Liver (tissue), 9 donors: Measurements from ENCODE around the gene PDE3A. TPM values are rescaled to one million over a fixed set of nuclear protein-coding genes. Genes with fewer than 3 reads are reported as not detected.

ENCODE experiments used
- DNase-seq: peaks from one replicate; pipeline ENCODE4 v3.0.0-alpha.2; 2017; ENCODE audit warnings: low spot score
- H3K27ac ChIP-seq, 2 donors: one replicate each; pipeline ENCODE4 v1.7.0; 2013; ENCODE audit warnings: inconsistent platforms in 2 of 2, low read length in 2 of 2, control low read depth in 1 of 2, low read depth in 1 of 2, mild to moderate bottlenecking in 1 of 2
- H3K27me3 ChIP-seq, 4 donors: one replicate each; pipeline versions ENCODE4 v1.6.1 to v1.7.0; 2013; ENCODE audit warnings: low read length in 3 of 4, inconsistent platforms in 1 of 4, mild to moderate bottlenecking in 1 of 4, moderate library complexity in 1 of 4; ENCODE audit not compliant: control insufficient read depth in 4 of 4, insufficient read depth in 4 of 4
- H3K36me3 ChIP-seq, 4 donors: one replicate each; pipeline versions ENCODE4 v1.6.1 to v1.7.0; 2013; ENCODE audit warnings: low read length in 3 of 4, mild to moderate bottlenecking in 3 of 4, low read depth in 1 of 4, moderate library complexity in 1 of 4; ENCODE audit not compliant: control insufficient read depth in 4 of 4, insufficient read depth in 3 of 4
- H3K4me1 ChIP-seq, 4 donors: one replicate each; pipeline versions ENCODE4 v1.6.1 to v1.7.0; 2013; ENCODE audit warnings: low read length in 3 of 4, mild to moderate bottlenecking in 3 of 4, moderate library complexity in 1 of 4; ENCODE audit not compliant: control insufficient read depth in 4 of 4, insufficient read depth in 4 of 4
- H3K4me3 ChIP-seq, 3 donors: one replicate each; pipeline versions ENCODE4 v1.6.1 to v1.7.0; 2013; ENCODE audit warnings: low read length in 3 of 3, control low read depth in 1 of 3, low read depth in 1 of 3, mild to moderate bottlenecking in 1 of 3
- H3K9ac ChIP-seq, 2 donors: one replicate each; pipeline ENCODE4 v1.7.0; 2013; ENCODE audit warnings: low read length in 2 of 2, mild to moderate bottlenecking in 2 of 2, moderate library complexity in 2 of 2, control low read depth in 1 of 2, low read depth in 1 of 2
- H3K9me3 ChIP-seq, 4 donors: one replicate each; pipeline versions ENCODE4 v1.6.1 to v1.7.0; 2013; ENCODE audit warnings: low read length in 3 of 4; ENCODE audit not compliant: control insufficient read depth in 4 of 4
- CTCF ChIP-seq: fragments of 150-350 bp; IDR thresholded peaks from 2 replicates; pipeline ENCODE4 v1.5.1; 2017; ENCODE audit warnings: improper control_type of control experiment, low read depth, low read length; ENCODE audit not compliant: missing input control
- FOXA1 ChIP-seq: IDR thresholded peaks from 2 replicates; pipeline ENCODE4 v1.6.1; 2016; ENCODE audit warnings: antibody characterized with exemption
- FOXA2 ChIP-seq: IDR thresholded peaks from 2 replicates; pipeline ENCODE4 v1.6.1; 2016; ENCODE audit warnings: antibody characterized with exemption
- GABPA ChIP-seq, 2 donors: IDR thresholded peaks in 1 of 2; conservative IDR thresholded peaks in 1 of 2; 2 replicates each; pipeline ENCODE4 v1.6.1; 2016; ENCODE audit warnings: antibody characterized with exemption in 2 of 2, mild to moderate bottlenecking in 1 of 2, moderate library complexity in 1 of 2
- HNF4A ChIP-seq, 2 donors: conservative IDR thresholded peaks; 2 replicates each; pipeline ENCODE4 v1.6.1; 2016; ENCODE audit warnings: antibody characterized with exemption in 2 of 2, mild to moderate bottlenecking in 2 of 2
- HNF4G ChIP-seq: IDR thresholded peaks from 2 replicates; pipeline ENCODE4 v1.6.1; 2016; ENCODE audit warnings: antibody characterized with exemption
- NR2F2 ChIP-seq: IDR thresholded peaks from 2 replicates; pipeline ENCODE4 v1.6.1; 2016; ENCODE audit warnings: antibody characterized with exemption
- RAD21 ChIP-seq, 2 donors: IDR thresholded peaks; 2 replicates each; pipeline ENCODE4 v1.6.1; 2016; ENCODE audit warnings: antibody characterized with exemption in 2 of 2, mild to moderate bottlenecking in 2 of 2
- REST ChIP-seq: IDR thresholded peaks from 2 replicates; pipeline ENCODE4 v1.6.1; 2016; ENCODE audit warnings: antibody characterized with exemption, mild to moderate bottlenecking
- RXRA ChIP-seq, 2 donors: IDR thresholded peaks; 2 replicates each; pipeline ENCODE4 v1.6.1; 2017 to 2018; ENCODE audit warnings: antibody characterized with exemption in 2 of 2, mild to moderate bottlenecking in 1 of 2
- SP1 ChIP-seq: IDR thresholded peaks from 2 replicates; pipeline ENCODE4 v1.6.1; 2018; ENCODE audit warnings: antibody characterized with exemption, mild to moderate bottlenecking
- TAF1 ChIP-seq: conservative IDR thresholded peaks from 2 replicates; pipeline ENCODE4 v1.6.1; 2016; ENCODE audit warnings: antibody characterized with exemption, mild to moderate bottlenecking
- WGBS: extraction: QIAGEN DNeasy Blood & Tissue Kit; methylation state at CpG from one replicate; pipeline ENCODE4 v1.1.7; 2013; 5-methylcytosine and 5-hydroxymethylcytosine counted together
- polyA plus RNA-seq, 2 donors: library from polyadenylated mRNA; stranded (reverse) in 1 of 2; unstranded in 1 of 2; fragments of 200-250 nt in 1 of 2; fragments of >200 nt in 1 of 2; fragmentation: Nextera tagmentation in 1 of 2; extraction: Ambion mirVana in 1 of 2; gene quantifications; one replicate each; pipeline versions ENCODE4 v1.2.1 to v1.2.3, GENCODE V29; 2013 to 2015
- total RNA-seq, 2 donors: library from RNA; depleted of rRNA; stranded (reverse); fragments of >200 nt; gene quantifications; one replicate each; pipeline ENCODE4 v1.2.3, GENCODE V29; 2014
- TF ChIP-seq, protein P1 (sequence below): IDR thresholded peaks from 2 replicates; pipeline ENCODE4 v1.6.1; 2016; ENCODE audit warnings: antibody characterized with exemption
- TF ChIP-seq, protein P2 (sequence below): IDR thresholded peaks from 2 replicates; pipeline ENCODE4 v1.6.1; 2016; ENCODE audit warnings: antibody characterized with exemption
- TF ChIP-seq, protein P3 (sequence below): IDR thresholded peaks from 2 replicates; pipeline ENCODE4 v1.6.1; 2016; ENCODE audit warnings: antibody characterized with exemption
- donor health status: healthy.
- donor health status: healthy.
- donor health status: healthy.
- donor health status: healthy.
- donor health status: healthy.

The PDE3A gene
- total and polyA plus RNA-seq, 4 donors = 0.50 to 3.8 (median 2.2) TPM

DNA sequence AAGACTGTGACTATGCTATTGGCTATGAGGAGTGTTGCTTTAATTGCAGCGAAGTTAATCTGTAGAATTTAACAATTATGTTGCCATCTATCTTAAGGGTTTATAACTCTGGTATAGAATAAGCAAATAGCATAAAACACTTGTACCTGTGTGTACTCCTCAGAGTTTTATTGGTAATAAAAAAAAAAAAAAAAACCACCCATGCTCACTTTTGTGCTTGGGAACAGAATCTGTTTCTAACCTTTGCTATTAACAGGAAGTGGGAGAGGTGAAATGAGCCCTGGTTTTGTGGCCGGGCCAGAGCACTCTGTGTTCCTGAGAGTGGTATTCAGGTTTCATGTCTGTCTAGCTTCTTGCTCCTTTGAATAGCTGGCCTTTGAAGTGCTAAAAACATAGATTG is 53.1 kb downstream of the PDE3A start:
- WGBS = 76% methylated on average over 2 of the region's 2 CpGs
- Histone ChIP-seq H3K27me3 (peaks cover 0 to 3% (median 0%) of the 10 kb centered on the region in 4 donors), H3K9me3 (no peaks in the 10 kb centered on the region), H3K27ac (no peak overlapping the region), H3K9ac (no peak overlapping the region), H3K4me3 (no peak overlapping the region), H3K4me1 (no peaks in the 10 kb centered on the region), H3K36me3 (no peaks in the 10 kb centered on the region)
- TF ChIP-seq HNF4A (conservative IDR thresholded peaks at IDR 0.05) (no peak), RXRA (IDR thresholded peaks at IDR 0.05) (no peak), FOXA1 (no peak), FOXA2 (no peak), NR2F2 (no peak), TAF1 (no peak), HNF4G (no peak), GABPA (IDR thresholded peaks at IDR 0.05 in 1 of 2, conservative IDR thresholded peaks at IDR 0.05 in 1 of 2) (no peak), SP1 (no peak), CTCF (no peak)
- TF ChIP-seq, protein P1, sequence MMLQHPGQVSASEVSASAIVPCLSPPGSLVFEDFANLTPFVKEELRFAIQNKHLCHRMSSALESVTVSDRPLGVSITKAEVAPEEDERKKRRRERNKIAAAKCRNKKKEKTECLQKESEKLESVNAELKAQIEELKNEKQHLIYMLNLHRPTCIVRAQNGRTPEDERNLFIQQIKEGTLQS = no peak
- TF ChIP-seq, protein P2, sequence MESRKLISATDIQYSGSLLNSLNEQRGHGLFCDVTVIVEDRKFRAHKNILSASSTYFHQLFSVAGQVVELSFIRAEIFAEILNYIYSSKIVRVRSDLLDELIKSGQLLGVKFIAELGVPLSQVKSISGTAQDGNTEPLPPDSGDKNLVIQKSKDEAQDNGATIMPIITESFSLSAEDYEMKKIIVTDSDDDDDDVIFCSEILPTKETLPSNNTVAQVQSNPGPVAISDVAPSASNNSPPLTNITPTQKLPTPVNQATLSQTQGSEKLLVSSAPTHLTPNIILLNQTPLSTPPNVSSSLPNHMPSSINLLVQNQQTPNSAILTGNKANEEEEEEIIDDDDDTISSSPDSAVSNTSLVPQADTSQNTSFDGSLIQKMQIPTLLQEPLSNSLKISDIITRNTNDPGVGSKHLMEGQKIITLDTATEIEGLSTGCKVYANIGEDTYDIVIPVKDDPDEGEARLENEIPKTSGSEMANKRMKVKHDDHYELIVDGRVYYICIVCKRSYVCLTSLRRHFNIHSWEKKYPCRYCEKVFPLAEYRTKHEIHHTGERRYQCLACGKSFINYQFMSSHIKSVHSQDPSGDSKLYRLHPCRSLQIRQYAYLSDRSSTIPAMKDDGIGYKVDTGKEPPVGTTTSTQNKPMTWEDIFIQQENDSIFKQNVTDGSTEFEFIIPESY = no peak
- TF ChIP-seq, protein P3, sequence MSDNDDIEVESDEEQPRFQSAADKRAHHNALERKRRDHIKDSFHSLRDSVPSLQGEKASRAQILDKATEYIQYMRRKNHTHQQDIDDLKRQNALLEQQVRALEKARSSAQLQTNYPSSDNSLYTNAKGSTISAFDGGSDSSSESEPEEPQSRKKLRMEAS = no peak
- no peak for DNase-seq

DNA sequence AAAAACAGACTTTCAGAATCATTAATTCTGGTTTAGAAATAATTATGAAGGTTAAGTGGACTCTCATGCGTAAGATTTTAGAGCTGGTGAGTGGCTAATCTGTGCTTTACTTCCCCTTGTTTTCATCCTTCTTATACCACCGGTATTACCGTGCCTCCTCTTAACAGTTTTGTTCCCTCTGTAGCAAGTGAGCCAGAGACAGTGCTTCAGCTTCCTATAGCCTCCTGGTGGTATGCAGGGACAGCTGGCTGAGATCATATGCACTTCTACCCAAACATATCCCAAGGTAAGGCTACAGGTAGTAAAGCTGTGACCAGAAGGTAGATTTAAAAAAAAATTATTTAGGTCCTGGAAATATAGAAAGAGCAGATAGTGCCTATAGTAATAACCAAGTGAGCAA is 55.2 kb downstream of the PDE3A start:
- Histone ChIP-seq H3K9me3 (no peaks in the 10 kb centered on the region), H3K27me3 (no peaks in the 10 kb centered on the region), H3K4me1 (no peaks in the 10 kb centered on the region), H3K27ac (no peak overlapping the region), H3K9ac (no peak overlapping the region), H3K36me3 (no peaks in the 10 kb centered on the region), H3K4me3 (no peak overlapping the region)
- WGBS = 52% methylated on average over 3 of the region's 3 CpGs
- no peak for DNase-seq
- TF ChIP-seq TAF1 (no peak), NR2F2 (no peak), RAD21 (IDR thresholded peaks at IDR 0.05) (no peak)

DNA sequence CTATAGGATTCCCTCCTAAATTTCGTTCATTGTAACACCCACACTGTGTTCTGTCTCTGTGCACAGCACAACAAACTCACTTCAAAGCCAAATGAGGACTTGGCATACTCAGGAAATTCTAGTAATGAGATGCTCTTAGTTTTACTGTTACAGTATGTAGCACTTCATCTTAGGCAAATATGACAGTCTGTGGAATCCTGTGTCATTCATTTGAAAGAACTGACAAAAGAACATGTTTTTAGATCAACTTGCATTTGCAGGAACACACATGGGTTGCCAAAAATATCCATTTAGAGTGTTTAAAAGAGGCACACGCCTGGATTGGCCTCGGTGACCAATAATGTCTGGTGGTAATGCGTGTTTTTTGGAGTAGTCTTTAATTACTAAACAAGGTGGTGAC is 56.5 kb downstream of the PDE3A start:
- H3K9ac ChIP-seq = no peak overlapping the region
- no peaks in the 10 kb centered on the region for H3K36me3 ChIP-seq
- no peaks in the 10 kb centered on the region for H3K4me1 ChIP-seq
- 83% methylated on average over 4 of the region's 4 CpGs for WGBS
- no peak overlapping the region for H3K27ac ChIP-seq
- no peak overlapping the region for H3K4me3 ChIP-seq
- H3K9me3 ChIP-seq = no peaks in the 10 kb centered on the region
- no peak for DNase-seq
- no peaks in the 10 kb centered on the region for H3K27me3 ChIP-seq
- no peak for TF ChIP-seq CTCF
- TF ChIP-seq, protein P2 = no peak
- TF ChIP-seq GABPA (IDR thresholded peaks at IDR 0.05 in 1 of 2, conservative IDR thresholded peaks at IDR 0.05 in 1 of 2) = no peak
- TF ChIP-seq RAD21 (IDR thresholded peaks at IDR 0.05) = no peak
- TF ChIP-seq HNF4A (conservative IDR thresholded peaks at IDR 0.05) = no peak
- TF ChIP-seq TAF1 = no peak
- no peak for TF ChIP-seq HNF4G
- no peak for TF ChIP-seq REST
- no peak for TF ChIP-seq FOXA1
- TF ChIP-seq RXRA (IDR thresholded peaks at IDR 0.05) = no peak
- TF ChIP-seq NR2F2 = no peak
